B cell (primary cell): ENCODE measurements around the gene TRIM65. TPM values are rescaled to one million over a fixed set of nuclear protein-coding genes. Genes with fewer than 3 reads are reported as not detected.
A peak's percentile ranks its signal among the peaks of the same experiment; 100 is the strongest.
"Not testable (repeated sequence)": the region's sequence is repeated elsewhere in the genome, so short reads cannot be mapped to it uniquely, and the experiment has no call there.

Experiments
- ATAC-seq: fragments of 200-7000 bp; cut with Tn5 transposase; one replicate; pipeline ENCODE4 v1.10.0; 2021; ENCODE audit warnings: low read depth, mild to moderate bottlenecking, moderate number of reproducible peaks, moderate library complexity
- CTCF ChIA-PET: fragments of 350-600 bp; sonication (Branson Sonifier 250); formaldehyde crosslinking; loops from one replicate; lab custom pipeline; 2021; ENCODE audit warnings: antibody characterized with exemption, inconsistent platforms; lab: Charles Lee
- POLR2A ChIA-PET: fragments of 350-600 bp; sonication (Branson Sonifier 250); formaldehyde crosslinking; loops from one replicate; lab custom pipeline; 2021; ENCODE audit warnings: antibody characterized with exemption; lab: Charles Lee
- DNase-seq: peaks from one replicate; pipeline ENCODE4 v3.0.0; 2013
- H2AFZ ChIP-seq: 2 replicates; pipeline ENCODE4 v1.6.1; 2012; ENCODE audit warnings: mild to moderate bottlenecking, low read depth, low read length; ENCODE audit not compliant: insufficient read depth, poor library complexity, severe bottlenecking
- H3K27ac ChIP-seq, 2 donors: 1 replicate in 1 of 2; 2 replicates in 1 of 2; pipeline ENCODE4 v1.5.1; 2012 to 2013; ENCODE audit warnings: low read length in 2 of 2, mild to moderate bottlenecking in 2 of 2, moderate library complexity in 1 of 2
- H3K27me3 ChIP-seq, 4 experiments: fragments of 200-600 bp in 1 of 4; sonication (generic) in 1 of 4; replicated peaks in 1 of 4; 1 replicate in 2 of 4; 2 replicates in 2 of 4; pipeline versions ENCODE4 v1.6.1 to v1.7.0; 2013 to 2016; ENCODE audit warnings: low read length in 3 of 4, mild to moderate bottlenecking in 2 of 4, mixed read lengths in 1 of 4, moderate library complexity in 1 of 4; ENCODE audit not compliant: insufficient read depth in 4 of 4, control insufficient read depth in 3 of 4; ENCODE audit errors: control extremely low read depth in 1 of 4
- H3K36me3 ChIP-seq, 2 experiments: replicated peaks in 1 of 2; 1 replicate in 1 of 2; 2 replicates in 1 of 2; pipeline versions ENCODE4 v1.6.1 to v1.7.1; 2013; ENCODE audit warnings: low read length in 1 of 2; ENCODE audit not compliant: insufficient read depth in 2 of 2, control insufficient read depth in 1 of 2; ENCODE audit errors: control extremely low read depth in 1 of 2, extremely low read depth in 1 of 2
- H3K4me1 ChIP-seq, 2 donors: fragments of 200-600 bp in 1 of 2; sonication (generic) in 1 of 2; 1 replicate in 1 of 2; 2 replicates in 1 of 2; pipeline versions ENCODE4 v1.5.1 to v1.6.1; 2013 to 2017; ENCODE audit warnings: low read length in 2 of 2; ENCODE audit not compliant: control insufficient read depth in 2 of 2, insufficient read depth in 2 of 2
- H3K4me2 ChIP-seq: replicated peaks from 2 replicates; pipeline ENCODE3; 2012; ENCODE audit warnings: mild to moderate bottlenecking, low read depth, low read length; ENCODE audit not compliant: poor library complexity, severe bottlenecking
- H3K4me3 ChIP-seq, 5 experiments: fragments of 200-600 bp in 1 of 5; sonication (generic) in 1 of 5; 1 replicate in 3 of 5; 2 replicates in 2 of 5; pipeline versions ENCODE4 v1.5.1 to v1.7.0; 2011 to 2016; ENCODE audit warnings: low read length in 4 of 5, mild to moderate bottlenecking in 4 of 5, low read depth in 2 of 5, control low read depth in 1 of 5, moderate library complexity in 1 of 5; ENCODE audit not compliant: insufficient read depth in 1 of 5; ENCODE audit errors: control extremely low read depth in 1 of 5, extremely low read depth in 1 of 5
- H3K79me2 ChIP-seq: fragments of 200-600 bp; sonication (generic); one replicate; pipeline ENCODE4 v1.6.0; 2016; ENCODE audit warnings: low read length; ENCODE audit not compliant: control insufficient read depth, insufficient read depth
- H3K9ac ChIP-seq: fragments of 200-600 bp; sonication (generic); 2 replicates; pipeline ENCODE4 v1.6.1; 2017; ENCODE audit warnings: mild to moderate bottlenecking, low read length, moderate library complexity
- H3K9me3 ChIP-seq, 3 donors: one replicate each; pipeline versions ENCODE4 v1.6.1 to v1.7.1; 2013; ENCODE audit warnings: low read length in 2 of 3; ENCODE audit not compliant: control insufficient read depth in 2 of 3, insufficient read depth in 1 of 3; ENCODE audit errors: control extremely low read depth in 1 of 3
- H4K20me1 ChIP-seq: 2 replicates; pipeline ENCODE4 v1.6.0; 2012; ENCODE audit warnings: mild to moderate bottlenecking, low read length; ENCODE audit not compliant: insufficient read depth, control insufficient read depth, poor library complexity, severe bottlenecking
- H3K27ac Mint-ChIP-seq: one replicate; pipeline ENCODE4 v1.8.0; 2021; ENCODE audit warnings: mixed read lengths
- H3K27me3 Mint-ChIP-seq: one replicate; pipeline ENCODE4 v1.8.0; 2021; ENCODE audit warnings: mixed read lengths
- H3K4me1 Mint-ChIP-seq: one replicate; pipeline ENCODE4 v1.8.0; 2021; ENCODE audit warnings: mixed read lengths
- H3K4me3 Mint-ChIP-seq: one replicate; pipeline ENCODE4 v1.8.0; 2021; ENCODE audit warnings: mixed read lengths
- H3K9me3 Mint-ChIP-seq: one replicate; pipeline ENCODE4 v1.8.0; 2022; ENCODE audit warnings: mixed read lengths; ENCODE audit not compliant: insufficient read depth
- EZH2 ChIP-seq: IDR thresholded peaks from 2 replicates; pipeline ENCODE4 v1.6.1; 2012; ENCODE audit warnings: borderline replicate concordance, low read depth, mild to moderate bottlenecking, moderate library complexity, low read length; ENCODE audit not compliant: insufficient read depth, poor library complexity, severe bottlenecking
- WGBS: methylation state at CpG from one replicate; pipeline ENCODE4 v1.1.5; 2013; ENCODE audit warnings: missing lambda C conversion rate; ENCODE audit not compliant: insufficient coverage; 5-methylcytosine and 5-hydroxymethylcytosine counted together
- intact Hi-C: fragments of 100-400 bp; cut with micrococcal nuclease; formaldehyde crosslinking; loops from one replicate; pipeline ENCODE4 v1.10.0; 2022
- polyA plus RNA-seq: library from polyadenylated mRNA; depleted of rRNA; stranded (reverse); fragments of >200 nt; gene quantifications from 2 replicates; pipeline ENCODE4 v1.2.3, GENCODE V29; 2012
- total RNA-seq, 2 donors: library from RNA; stranded (reverse); fragments of 120-200 nt in 1 of 2; gene quantifications; 1 replicate in 1 of 2; 2 replicates in 1 of 2; pipeline versions ENCODE4 v1.2.3 to v1.2.4, GENCODE V29; 2013 to 2022
- TF ChIP-seq, protein P1 (sequence below): fragments of 200-600 bp; IDR thresholded peaks from one replicate; pipeline ENCODE4 v1.8.0; 2022; ENCODE audit warnings: antibody characterized with exemption, mild to moderate bottlenecking

The TRIM65 gene
- total and polyA plus RNA-seq, 2 donors (not counting 1 experiment from before 2014, with no cell fraction given): 16.8 to 40.7 TPM

- POLR2A ChIA-PET: no interaction called here
- H3K9me3 ChIP-seq: no peaks in the 10 kb centered on the region
- no peak overlapping the region for H3K27ac Mint-ChIP-seq
- DNase-seq: no peak
- no peaks in the 10 kb centered on the region for H3K27me3 ChIP-seq
- intact Hi-C loops: no loop called here
- H3K27ac ChIP-seq: no peak overlapping the region
- no peak overlapping the region for H2AFZ ChIP-seq
- H3K36me3 ChIP-seq: no peaks in the 10 kb centered on the region
- CTCF ChIA-PET: no interaction called here
- ATAC-seq: no peak
- H3K4me3 Mint-ChIP-seq: no peak overlapping the region
- WGBS: 92% methylated on average over 22 of the region's 23 CpGs
- no peaks in the 10 kb centered on the region for H3K27me3 Mint-ChIP-seq
- no peak overlapping the region for H3K4me2 ChIP-seq
- H3K79me2 ChIP-seq: no peaks in the 10 kb centered on the region
- H3K4me3 ChIP-seq: no peak overlapping the region
- H3K4me1 ChIP-seq: peaks cover 5 to 11% of the 10 kb centered on the region in 2 donors
- H3K9me3 Mint-ChIP-seq: no peaks in the 10 kb centered on the region
- no peak overlapping the region for H3K9ac ChIP-seq
- H3K4me1 Mint-ChIP-seq: peaks cover 10% of the 10 kb centered on the region
- TF ChIP-seq, protein P1, sequence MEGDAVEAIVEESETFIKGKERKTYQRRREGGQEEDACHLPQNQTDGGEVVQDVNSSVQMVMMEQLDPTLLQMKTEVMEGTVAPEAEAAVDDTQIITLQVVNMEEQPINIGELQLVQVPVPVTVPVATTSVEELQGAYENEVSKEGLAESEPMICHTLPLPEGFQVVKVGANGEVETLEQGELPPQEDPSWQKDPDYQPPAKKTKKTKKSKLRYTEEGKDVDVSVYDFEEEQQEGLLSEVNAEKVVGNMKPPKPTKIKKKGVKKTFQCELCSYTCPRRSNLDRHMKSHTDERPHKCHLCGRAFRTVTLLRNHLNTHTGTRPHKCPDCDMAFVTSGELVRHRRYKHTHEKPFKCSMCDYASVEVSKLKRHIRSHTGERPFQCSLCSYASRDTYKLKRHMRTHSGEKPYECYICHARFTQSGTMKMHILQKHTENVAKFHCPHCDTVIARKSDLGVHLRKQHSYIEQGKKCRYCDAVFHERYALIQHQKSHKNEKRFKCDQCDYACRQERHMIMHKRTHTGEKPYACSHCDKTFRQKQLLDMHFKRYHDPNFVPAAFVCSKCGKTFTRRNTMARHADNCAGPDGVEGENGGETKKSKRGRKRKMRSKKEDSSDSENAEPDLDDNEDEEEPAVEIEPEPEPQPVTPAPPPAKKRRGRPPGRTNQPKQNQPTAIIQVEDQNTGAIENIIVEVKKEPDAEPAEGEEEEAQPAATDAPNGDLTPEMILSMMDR: no peak
- TF ChIP-seq EZH2: no peak
- no peaks in the 10 kb centered on the region for H4K20me1 ChIP-seq
Observed at GRCh38 chr17:75869282-75870141, 27.2 kb downstream of the TRIM65 start.

DNA sequence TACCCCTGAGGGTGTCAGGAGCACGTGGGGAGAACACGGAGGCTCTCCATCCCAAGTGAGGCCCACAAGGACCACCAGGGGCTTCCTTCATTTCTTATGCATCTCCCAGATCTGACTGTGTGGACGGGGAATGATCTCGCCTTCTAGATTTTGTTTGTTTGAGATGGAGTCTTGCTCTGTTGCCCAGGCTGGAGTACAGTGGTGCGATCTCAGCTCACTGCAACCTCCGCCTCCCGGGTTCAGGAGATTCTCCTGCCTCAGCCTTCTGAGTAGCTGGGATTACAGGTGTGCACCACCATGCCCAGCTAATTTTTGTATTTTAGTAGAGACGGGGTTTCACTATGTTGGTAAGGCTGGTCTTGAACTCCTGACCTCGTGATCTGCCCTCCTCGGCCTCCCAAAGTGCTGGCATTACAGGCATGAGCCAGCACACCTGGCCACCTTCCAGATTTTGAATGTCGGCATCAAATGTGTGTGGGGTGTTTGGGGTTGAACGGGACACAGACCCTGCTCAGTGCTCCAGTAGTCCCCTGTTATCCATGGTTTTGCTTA, 27.9 kb downstream of the TRIM65 start:
- H4K20me1 ChIP-seq, H3K9me3 ChIP-seq, H3K79me2 ChIP-seq, H3K36me3 ChIP-seq, H3K9ac ChIP-seq, intact Hi-C loops, H3K27me3 ChIP-seq, H3K4me3 Mint-ChIP-seq, DNase-seq, H3K4me2 ChIP-seq, CTCF ChIA-PET, H3K27me3 Mint-ChIP-seq, H3K9me3 Mint-ChIP-seq, H2AFZ ChIP-seq, ATAC-seq, H3K27ac Mint-ChIP-seq, POLR2A ChIA-PET, H3K27ac ChIP-seq, H3K4me3 ChIP-seq: not testable (repeated sequence)
- peaks cover 12 to 18% of the 10 kb centered on the region in 2 donors for H3K4me1 ChIP-seq
- peaks cover 16% of the 10 kb centered on the region for H3K4me1 Mint-ChIP-seq
- 95% methylated on average over 11 of the region's 12 CpGs for WGBS

GRCh38 chr17:75865404-75866188, 31.2 kb downstream of the TRIM65 start:
- ChIA-PET POLR2A (interaction anchor here (0.6 to 1.6 kb wide), 3 partner anchors 10 to 80 kb away, joined by 3 to 12 read pairs (median 6); no protein-coding TSS in a partner anchor), CTCF (interaction anchor here (0.6 to 3.3 kb wide), 7 partner anchors 10 to 464 kb away, joined by 3 to 13 read pairs (median 4); partner anchors contain the start of genes TRIM65 and WBP2)
- H3K27me3 ChIP-seq, H3K4me2 ChIP-seq, H3K9ac ChIP-seq, H4K20me1 ChIP-seq, ATAC-seq, H3K4me3 ChIP-seq, intact Hi-C loops, H3K9me3 Mint-ChIP-seq, H3K79me2 ChIP-seq, H3K27me3 Mint-ChIP-seq, H3K36me3 ChIP-seq, H3K4me3 Mint-ChIP-seq, DNase-seq, H3K9me3 ChIP-seq, H2AFZ ChIP-seq: not testable (repeated sequence)
- Histone ChIP-seq H3K27ac (peak overlapping the region in 1 of 2 donors; percentile 78), H3K4me1 (peaks cover 13 to 19% of the 10 kb centered on the region in 2 donors)
- Mint-ChIP-seq H3K27ac (peak overlapping the region; percentile 76), H3K4me1 (peaks cover 22% of the 10 kb centered on the region)
- 97% methylated on average over 11 of the region's 17 CpGs for WGBS
